Activated CD8-positive, alpha-beta memory T cell treated with anti-CD3 and anti-CD28 coated beads, Interleukin-2, amount 50 U/mL, for 1 hour (primary cell): ENCODE results near the gene CHRM4.

Source experiments
- DNase-seq: peaks from one replicate; pipeline ENCODE4 v3.0.0-alpha.2; 2020; ENCODE audit errors: extremely low read depth

The CHRM4 gene

GRCh38 chr11:46391578-46392420, at the start of gene CHRM4:
Gene CHRM4 (minus strand): TSS chr11:46391776. CDS start chr11:46386557, 5,219 bp downstream.
- no peak for DNase-seq

- no peak for DNase-seq
These were observed 46.6 kb upstream of the CHRM4 start for GRCh38 chr11:46438211-46438610.

- DNase-seq = no peak
These were observed 45.6 kb upstream of the CHRM4 start for GRCh38 chr11:46437122-46437689.

- no peak for DNase-seq
These were observed 44.5 kb upstream of the CHRM4 start for GRCh38 chr11:46436113-46436512.

GRCh38 chr11:46435679-46436078, 44.1 kb upstream of the CHRM4 start:
- DNase-seq = no peak

- no peak for DNase-seq
These were observed 39.6 kb upstream of the CHRM4 start for GRCh38 chr11:46431211-46431610.

- no peak for DNase-seq
These were observed 38.1 kb upstream of the CHRM4 start for GRCh38 chr11:46429717-46430116.

GRCh38 chr11:46427364-46427763, 35.8 kb upstream of the CHRM4 start:
- DNase-seq = no peak

GRCh38 chr11:46426233-46426991, 34.8 kb upstream of the CHRM4 start:
- DNase-seq = no peak

- DNase-seq = no peak
These were observed 31.0 kb upstream of the CHRM4 start for GRCh38 chr11:46422588-46422987.

GRCh38 chr11:46421257-46421880, 29.8 kb upstream of the CHRM4 start:
- DNase-seq = no peak

- no peak for DNase-seq
These were observed 28.9 kb upstream of the CHRM4 start for GRCh38 chr11:46420513-46420912.

- DNase-seq = no peak
These were observed 27.2 kb upstream of the CHRM4 start for GRCh38 chr11:46418751-46419150.

- no peak for DNase-seq
These were observed 26.1 kb upstream of the CHRM4 start for GRCh38 chr11:46417711-46418110.

GRCh38 chr11:46414879-46415278, 23.3 kb upstream of the CHRM4 start:
- no peak for DNase-seq

- no peak for DNase-seq
These were observed 22.9 kb upstream of the CHRM4 start for GRCh38 chr11:46414466-46414796.

- no peak for DNase-seq
These were observed 22.3 kb upstream of the CHRM4 start for GRCh38 chr11:46413760-46414465.

GRCh38 chr11:46410021-46410420, 18.4 kb upstream of the CHRM4 start:
- no peak for DNase-seq

GRCh38 chr11:46408407-46408986, 16.9 kb upstream of the CHRM4 start:
- DNase-seq = no peak

- no peak for DNase-seq
These were observed 16.1 kb upstream of the CHRM4 start for GRCh38 chr11:46407635-46408034.

GRCh38 chr11:46404476-46405017, 13.0 kb upstream of the CHRM4 start:
- DNase-seq = no peak
